Measurements from ENCODE around the gene CAPZB. TPM values are rescaled to one million over a fixed set of nuclear protein-coding genes. Genes with fewer than 3 reads are reported as not detected.
"Not testable (repeated sequence)": the region's sequence is repeated elsewhere in the genome, so short reads cannot be mapped to it uniquely, and the experiment has no call there.

Gene CAPZB
- total RNA-seq, 1 donor from 2014 or later = 264 TPM

- Mint-ChIP-seq H3K9me3 (peaks cover 4% of the 10 kb centered on the region), H3K36me3 (no peaks in the 10 kb centered on the region), H3K27ac (no peak overlapping the region), H3K4me3 (no peak overlapping the region), H3K27me3 (peaks cover 4% of the 10 kb centered on the region), H3K4me1 (ENCODE audit: unreplicated experiment) (peaks cover 5% of the 10 kb centered on the region)
- no peak for DNase-seq (ENCODE audit: extremely low spot score, unreplicated experiment)
- TF ChIP-seq CTCF (conservative IDR thresholded peaks at IDR 0.05) = no peak
Measured at GRCh38 chr1:19505693-19506457, 20.5 kb upstream of the CAPZB start.

- H3K4me3 Mint-ChIP-seq = no peak overlapping the region
- no peak for DNase-seq (ENCODE audit: extremely low spot score, unreplicated experiment)
- no peaks in the 10 kb centered on the region for H3K36me3 Mint-ChIP-seq
- TF ChIP-seq CTCF (conservative IDR thresholded peaks at IDR 0.05) = no peak
- peaks cover 4% of the 10 kb centered on the region for H3K9me3 Mint-ChIP-seq
- peak overlapping the region; percentile 55 for H3K27ac Mint-ChIP-seq
- H3K27me3 Mint-ChIP-seq = peaks cover 4% of the 10 kb centered on the region
- H3K4me1 Mint-ChIP-seq (ENCODE audit: unreplicated experiment) = peaks cover 5% of the 10 kb centered on the region
Measured at GRCh38 chr1:19504796-19505692, 19.7 kb upstream of the CAPZB start.

GRCh38 chr1:19502284-19502683, 16.9 kb upstream of the CAPZB start:
- H3K9me3 Mint-ChIP-seq; DNase-seq (ENCODE audit: extremely low spot score, unreplicated experiment); H3K27me3 Mint-ChIP-seq; H3K36me3 Mint-ChIP-seq; H3K4me3 Mint-ChIP-seq; H3K27ac Mint-ChIP-seq; H3K4me1 Mint-ChIP-seq (ENCODE audit: unreplicated experiment): not testable (repeated sequence)

- not testable (repeated sequence) for H3K27me3 Mint-ChIP-seq; H3K4me3 Mint-ChIP-seq; DNase-seq (ENCODE audit: extremely low spot score, unreplicated experiment); H3K36me3 Mint-ChIP-seq; H3K27ac Mint-ChIP-seq; H3K9me3 Mint-ChIP-seq
- peaks cover 22% of the 10 kb centered on the region for H3K4me1 Mint-ChIP-seq (ENCODE audit: unreplicated experiment)
Measured at GRCh38 chr1:19499887-19500286, 14.5 kb upstream of the CAPZB start.

- not testable (repeated sequence) for H3K9me3 Mint-ChIP-seq; H3K27ac Mint-ChIP-seq; H3K27me3 Mint-ChIP-seq; H3K36me3 Mint-ChIP-seq; DNase-seq (ENCODE audit: extremely low spot score, unreplicated experiment); H3K4me3 Mint-ChIP-seq
- peaks cover 19% of the 10 kb centered on the region for H3K4me1 Mint-ChIP-seq (ENCODE audit: unreplicated experiment)
Measured at GRCh38 chr1:19497443-19497842, 12.1 kb upstream of the CAPZB start.

- peaks cover 17% of the 10 kb centered on the region for H3K4me1 Mint-ChIP-seq (ENCODE audit: unreplicated experiment)
- no peaks in the 10 kb centered on the region for H3K9me3 Mint-ChIP-seq
- no peak overlapping the region for H3K4me3 Mint-ChIP-seq
- TF ChIP-seq CTCF (conservative IDR thresholded peaks at IDR 0.05) = no peak
- no peak for DNase-seq (ENCODE audit: extremely low spot score, unreplicated experiment)
- no peaks in the 10 kb centered on the region for H3K27me3 Mint-ChIP-seq
- no peak overlapping the region for H3K27ac Mint-ChIP-seq
- H3K36me3 Mint-ChIP-seq = no peaks in the 10 kb centered on the region
Measured at GRCh38 chr1:19496527-19496874, 11.2 kb upstream of the CAPZB start.
